ENCODE data around the gene ACSS1.
A peak's percentile ranks its signal among the peaks of the same experiment; 100 is the strongest.

ACSS1 gene

DNA sequence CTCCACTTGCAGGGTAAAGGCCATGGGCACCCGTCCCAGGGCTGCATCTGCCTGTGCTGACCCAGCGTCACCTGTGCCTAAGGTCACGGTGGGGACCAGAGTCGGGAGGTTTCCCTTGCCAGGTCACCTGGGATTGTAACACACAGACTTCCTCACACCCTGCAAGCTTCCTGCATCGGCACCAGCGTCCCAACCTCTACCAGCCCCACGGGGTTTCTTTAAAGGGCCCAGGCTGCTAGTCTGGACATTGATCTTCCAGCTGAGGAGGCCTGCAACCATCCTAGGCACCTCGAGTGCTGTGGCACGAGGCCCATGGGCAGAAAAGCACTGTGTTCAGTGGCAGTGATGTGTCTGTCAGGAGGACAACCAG lies 12.6 kb downstream of the ACSS1 start:
- DNase-seq: no peak

DNA sequence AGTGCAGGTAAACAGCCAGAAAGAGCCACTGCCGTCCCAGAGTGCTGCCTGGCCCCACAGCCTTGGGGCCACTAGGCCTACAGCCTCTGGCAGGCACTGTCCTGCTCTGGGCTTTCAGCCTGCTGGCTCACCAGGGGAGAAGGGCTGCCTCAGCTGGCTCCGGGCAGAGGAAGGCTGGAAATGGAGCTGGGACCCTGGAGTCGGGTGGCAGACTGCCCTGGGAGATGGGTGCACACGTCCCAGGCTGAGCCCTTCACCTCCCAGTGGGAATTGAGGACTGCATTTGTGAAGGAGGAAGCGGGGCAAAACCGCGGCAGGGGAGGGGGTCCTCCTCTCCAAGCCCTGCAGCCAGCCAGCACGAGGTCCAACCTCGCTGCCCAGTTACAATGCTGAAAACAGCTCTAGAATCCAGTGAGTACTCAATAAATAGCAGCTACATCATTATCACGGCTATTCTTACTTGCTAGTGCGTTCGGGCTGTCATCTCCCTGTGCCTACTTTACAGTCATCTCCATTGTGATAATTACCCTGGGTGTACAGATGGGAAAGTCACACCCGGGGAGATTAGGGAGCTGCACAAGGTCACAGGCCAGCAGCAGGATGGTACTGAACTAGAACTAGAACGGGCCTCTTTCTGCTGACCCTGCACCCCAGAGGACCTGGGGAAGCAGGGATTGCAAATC lies 13.1 kb downstream of the ACSS1 start:
- no peak for DNase-seq

DNA sequence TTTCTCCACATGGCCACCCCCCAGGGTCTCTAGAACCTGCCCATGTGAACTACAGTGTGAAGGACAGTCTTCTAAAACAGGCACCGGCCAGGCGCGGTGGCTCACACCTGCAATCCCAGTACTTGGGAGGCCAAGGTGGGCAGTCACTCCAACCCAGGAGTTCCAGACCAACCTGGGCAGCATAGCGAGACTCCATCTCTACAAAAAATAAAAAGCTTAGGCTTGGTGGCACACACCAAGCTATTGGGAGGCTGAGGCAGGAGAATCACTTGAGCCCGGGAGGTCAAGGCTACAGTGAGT lies 13.7 kb downstream of the ACSS1 start:
- DNase-seq: no peak

DNA sequence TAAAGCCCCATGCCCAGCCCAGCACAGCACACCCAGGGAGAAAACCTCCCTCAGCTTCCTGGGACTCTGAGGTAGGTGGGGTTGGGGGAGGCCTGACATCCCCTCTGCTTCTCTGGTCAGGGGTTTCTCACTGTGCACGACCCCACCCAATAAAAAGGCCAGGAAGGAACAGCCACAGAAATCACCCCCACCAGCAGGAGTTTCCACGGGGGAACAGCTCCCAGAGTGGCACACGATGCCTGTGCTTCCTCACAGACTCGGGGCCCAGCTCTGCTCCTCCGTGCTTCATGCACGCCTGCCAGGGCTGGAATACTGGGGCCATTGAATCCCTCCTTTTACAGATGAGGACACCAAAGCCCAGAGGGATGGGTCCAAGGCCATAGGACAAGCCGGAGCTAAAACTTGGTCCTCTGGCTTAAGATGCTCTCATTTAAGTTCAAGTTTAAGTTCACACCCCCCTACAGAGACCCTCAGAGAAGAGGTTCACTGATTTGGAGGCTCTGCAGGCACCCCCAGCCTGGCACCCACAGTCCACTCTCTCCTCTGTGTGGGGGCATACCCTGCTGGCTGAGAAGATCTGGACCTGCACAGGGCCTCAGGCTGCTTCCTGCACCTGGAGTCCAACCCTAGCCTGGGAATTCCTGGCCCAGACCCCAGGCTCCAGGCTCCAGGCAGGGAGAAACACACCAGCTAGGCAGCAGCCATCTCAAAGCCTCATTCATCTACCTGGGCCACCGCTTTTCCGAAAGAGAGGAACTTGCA lies 14.3 kb downstream of the ACSS1 start:
- DNase-seq: no peak

DNA sequence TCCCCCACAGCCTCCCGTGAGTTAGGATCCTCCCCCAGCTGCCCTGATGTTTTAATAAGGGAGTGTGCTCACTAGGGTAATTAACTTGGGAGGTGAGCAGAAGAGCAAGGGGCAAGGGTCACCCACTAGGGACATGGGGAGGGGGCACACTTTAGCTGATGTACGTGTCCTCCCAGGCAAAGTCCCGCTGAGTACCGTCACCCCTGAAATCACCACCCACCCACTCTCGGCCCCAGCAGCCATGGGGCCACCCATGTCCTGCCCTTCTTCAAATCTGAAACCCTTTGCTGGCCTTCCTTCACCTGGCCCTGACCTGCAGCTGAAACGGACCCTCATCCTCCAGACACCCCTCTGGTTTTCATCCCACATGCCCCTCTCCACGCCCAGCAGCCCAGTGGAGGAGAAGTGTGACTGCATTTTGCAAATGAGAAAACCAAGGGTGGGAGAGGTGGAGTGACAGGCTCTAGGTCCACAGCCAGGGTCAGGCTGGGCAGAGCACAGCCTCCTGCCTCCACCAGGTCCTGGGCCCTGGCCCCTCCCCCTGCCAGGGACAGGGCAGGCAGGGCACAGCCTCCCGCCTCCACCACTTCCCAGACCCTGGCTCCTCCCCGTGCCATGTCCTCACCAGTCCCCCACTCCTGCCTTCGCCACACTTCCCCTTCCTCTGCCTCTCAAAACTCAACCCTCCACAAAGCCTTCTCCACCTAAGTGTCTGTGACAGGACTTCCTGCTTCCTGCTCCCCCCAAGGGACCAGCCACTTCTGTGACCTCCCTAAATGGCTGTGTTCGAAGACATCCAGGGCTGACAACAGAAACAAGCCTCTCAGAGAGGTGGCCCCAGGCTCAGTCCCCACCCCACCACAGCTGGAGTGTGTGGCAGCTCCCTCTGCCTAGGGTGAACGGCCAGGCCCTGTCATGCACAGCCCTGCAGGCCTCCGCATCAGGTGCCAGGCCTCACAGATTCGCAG lies 15.1 kb downstream of the ACSS1 start:
- DNase-seq: peak; percentile 20

DNA sequence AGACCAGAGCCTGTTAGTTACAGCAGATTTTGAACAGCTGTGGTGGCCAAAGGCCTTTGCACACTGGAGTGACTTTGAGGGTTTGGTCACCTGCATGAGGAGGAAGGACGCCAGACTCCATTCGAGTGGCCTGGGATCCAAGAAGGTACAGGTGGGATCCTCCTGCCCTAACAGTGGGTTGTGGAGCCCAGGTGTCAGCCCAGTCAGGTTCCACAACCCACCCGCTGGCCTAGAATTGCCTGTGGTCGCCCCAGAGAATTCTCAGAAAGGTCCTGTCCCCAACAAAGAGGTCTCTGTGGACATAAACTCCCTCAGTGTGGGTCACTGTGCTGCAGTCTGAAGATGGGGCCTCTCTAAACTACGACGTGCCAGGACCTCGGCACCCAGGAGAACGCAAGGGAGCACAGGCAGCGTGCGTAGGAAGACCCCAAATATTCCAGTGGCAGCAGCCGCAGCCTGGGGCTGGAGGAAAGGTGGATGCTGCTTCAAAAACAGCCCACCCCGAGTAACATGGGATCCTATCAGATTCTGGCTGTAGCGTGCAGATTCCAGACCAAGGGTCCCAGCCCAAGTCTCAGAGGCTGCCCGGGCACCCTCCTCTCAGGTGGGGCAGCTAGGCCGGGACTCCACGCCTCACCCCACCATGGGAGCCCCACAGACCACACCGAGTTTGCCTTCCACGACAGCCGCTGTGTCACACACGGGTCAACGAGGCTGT lies 16.0 kb downstream of the ACSS1 start:
- DNase-seq: no peak

DNA sequence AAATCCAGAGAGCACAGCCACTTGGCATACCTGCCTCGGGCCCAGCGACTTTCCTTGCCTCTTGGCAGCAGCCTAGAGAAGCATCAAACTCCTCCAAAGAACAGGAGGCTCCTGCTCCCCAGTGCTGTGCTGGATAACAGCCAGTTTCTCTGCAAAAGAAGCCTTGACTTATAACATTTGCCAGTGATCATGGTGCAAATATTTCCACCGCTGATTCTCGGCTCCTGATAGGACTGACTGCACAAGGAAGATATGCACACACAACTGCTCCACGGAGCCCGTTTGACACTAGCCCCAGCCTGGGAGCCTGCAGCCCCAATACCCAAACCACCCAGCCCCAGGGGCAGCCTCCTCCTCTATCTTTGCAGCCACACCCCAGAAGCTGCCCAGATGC lies 17.5 kb downstream of the ACSS1 start:
- DNase-seq: no peak

DNA sequence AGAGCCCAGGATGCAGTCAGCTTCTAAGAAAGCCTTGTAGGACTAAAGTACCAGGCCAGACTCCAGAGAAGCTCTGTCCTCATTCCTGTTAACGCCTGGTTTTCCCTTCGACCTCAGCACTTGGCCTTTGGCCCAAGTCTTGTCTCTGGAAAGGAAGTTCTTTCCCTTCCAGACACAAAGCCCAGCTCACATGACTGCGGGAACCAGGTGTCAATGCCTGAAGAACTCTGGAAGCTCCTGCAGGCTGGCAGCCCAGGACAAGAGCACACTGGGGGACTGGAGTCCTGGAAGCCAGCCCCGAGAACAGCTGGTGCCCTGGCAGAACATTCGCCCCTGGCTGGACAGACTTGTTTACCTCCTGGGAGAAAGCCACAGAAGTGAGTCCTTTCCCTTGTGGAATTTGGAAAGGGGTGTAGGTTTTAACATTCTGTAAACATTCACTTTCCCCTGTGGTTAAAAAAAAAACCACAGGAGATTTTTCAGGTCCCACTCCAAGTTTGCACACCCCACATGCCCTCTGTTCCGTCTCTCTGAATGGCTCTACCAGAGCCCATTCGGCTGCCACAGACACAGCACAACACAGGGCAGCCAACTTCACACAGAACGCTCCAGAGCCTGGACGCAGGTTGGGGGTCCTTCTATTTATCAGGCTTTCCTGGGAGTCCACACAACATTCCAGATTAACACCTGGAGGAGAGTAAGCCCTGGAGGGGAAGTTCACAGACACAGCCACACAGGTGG lies 18.1 kb downstream of the ACSS1 start:
- DNase-seq: no peak

DNA sequence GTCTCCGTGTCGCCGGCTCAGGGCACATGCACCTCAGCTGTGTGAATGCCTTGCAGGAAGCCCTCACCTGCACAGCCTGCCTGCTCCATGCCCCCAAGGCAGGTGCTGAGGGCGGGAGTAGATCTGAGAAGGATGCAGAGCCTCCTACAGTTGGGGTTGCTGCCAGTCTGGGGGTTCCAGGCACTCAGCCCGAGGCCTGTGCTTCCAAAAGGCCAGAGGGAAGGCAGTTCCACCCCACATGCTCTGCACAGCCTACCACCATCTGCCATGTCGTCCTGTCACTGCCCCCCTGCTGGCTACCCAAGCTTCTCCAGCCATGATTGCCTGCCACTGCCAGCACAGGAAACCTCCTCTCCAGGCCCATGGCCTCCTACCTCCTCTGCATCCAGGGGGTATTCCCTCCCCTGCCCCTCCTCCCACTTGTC lies 19.3 kb downstream of the ACSS1 start:
- no peak for DNase-seq

DNA sequence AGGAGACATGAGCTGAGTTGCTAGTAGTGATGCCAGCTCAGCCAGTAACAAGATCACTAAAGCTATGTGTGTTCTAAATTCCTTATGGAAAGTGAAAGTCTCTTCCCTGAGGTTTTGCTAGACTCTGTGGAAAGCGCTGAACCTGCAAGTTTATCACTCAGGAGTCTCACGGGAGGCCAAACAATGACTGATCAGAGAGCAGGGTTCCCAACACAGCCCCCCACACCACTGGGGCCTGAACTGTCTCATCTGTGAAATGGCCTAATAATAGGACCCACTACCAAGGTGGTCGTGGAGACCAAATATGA lies 19.9 kb downstream of the ACSS1 start:
- no peak for DNase-seq

DNA sequence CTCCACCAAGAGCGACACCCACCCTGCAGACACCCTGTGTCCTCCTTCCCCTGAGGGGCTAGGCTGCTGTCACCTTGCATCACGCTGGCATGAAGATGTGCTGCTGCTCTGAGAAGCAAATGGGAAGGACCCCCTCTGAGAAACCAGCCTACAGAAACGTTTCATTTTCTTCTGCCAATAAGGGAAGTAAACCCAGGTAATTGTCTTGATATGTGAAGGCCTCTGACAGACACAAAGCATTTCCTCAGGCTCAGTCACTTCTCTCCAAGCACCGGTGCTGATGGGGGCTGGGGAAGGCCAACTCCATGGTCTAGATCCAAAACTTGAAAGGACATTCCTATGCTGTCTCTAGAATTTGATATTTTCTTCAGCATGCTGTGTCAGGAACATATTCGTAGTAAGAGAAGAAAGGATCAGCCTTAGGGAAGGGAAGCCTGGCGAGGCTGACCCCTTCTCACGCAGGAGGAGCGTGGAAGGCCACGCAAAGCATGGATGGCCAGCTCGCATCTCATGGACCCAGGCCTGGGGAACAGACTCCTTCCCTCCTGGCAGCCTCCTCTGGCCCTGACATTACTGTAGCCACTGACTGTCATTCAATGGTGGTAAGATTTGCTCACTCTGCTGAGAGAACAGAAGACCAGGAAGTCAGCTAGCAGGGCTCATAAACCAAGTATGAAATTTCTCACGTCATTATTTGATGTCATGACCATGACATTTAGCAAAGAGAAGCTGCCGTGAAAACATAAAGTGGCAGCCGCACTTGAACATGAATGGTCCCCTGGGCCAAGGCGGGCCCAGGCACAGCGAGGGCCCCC lies 20.4 kb downstream of the ACSS1 start:
- no peak for DNase-seq

DNA sequence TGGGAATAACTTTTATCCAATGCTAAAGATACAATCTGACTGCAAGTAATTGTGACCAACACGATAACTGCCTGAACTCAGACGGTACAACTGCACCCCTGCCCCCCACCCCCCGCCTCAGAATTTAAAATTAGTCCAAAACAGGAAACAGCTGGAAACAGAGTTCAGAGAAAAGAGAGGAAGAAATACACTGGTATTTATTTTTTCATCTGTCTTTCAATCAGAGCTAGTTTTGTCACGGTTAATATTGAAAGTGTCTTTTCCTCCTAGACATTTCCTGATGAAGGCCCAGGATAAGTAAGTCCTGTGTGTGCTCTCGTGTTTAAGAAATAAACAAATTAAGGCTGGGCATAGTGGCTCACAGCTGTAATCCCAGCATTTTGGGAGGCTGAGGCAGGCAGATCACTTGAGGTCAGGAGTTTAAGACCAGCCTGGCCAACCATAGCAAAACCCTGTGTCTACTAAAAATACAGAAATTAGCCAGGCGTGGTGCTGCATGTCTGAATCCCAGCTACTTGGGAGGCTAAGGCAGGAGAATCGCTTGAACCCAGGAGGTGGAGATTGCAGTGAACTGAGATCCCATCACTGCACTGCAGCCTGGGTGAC lies 21.5 kb downstream of the ACSS1 start:
- DNase-seq: no peak

DNA sequence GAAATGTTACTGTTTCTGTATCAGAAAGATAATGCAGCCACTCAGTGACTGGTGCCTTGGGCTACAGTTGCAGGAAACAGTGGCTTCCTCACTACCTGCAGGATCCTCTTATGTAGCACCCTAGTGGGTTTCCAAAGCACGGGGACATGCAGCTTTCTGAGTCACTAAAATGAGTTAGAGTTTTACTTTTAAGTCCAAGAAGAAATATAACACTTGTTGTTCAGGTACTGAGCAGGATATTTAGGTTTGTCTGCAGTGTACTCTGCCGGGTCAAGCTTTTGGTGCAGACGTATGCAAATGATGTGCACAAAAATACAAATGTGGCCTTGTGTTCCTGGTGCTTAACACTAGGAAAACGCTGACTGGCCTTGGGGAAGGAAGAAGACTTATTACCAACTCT lies 22.0 kb downstream of the ACSS1 start:
- DNase-seq: no peak

DNA sequence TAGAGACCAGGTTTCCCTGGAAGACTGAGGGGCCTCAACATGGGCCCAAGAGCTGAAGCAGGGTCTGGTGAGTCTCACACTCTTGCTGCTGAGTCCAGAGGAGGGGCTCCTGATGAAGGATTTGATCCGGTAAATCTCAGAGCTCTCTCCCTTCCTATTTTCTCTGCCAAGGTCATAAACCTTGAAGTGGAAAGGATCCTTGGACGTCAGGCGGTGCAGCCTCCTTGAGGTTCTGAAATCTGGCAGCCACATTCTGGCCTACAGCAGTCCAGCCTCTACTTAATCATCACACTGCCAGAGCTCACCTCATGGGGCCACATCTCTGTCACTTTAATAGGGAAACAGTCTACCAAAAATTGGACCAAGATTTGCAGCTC lies 24.0 kb downstream of the ACSS1 start:
- DNase-seq: no peak

DNA sequence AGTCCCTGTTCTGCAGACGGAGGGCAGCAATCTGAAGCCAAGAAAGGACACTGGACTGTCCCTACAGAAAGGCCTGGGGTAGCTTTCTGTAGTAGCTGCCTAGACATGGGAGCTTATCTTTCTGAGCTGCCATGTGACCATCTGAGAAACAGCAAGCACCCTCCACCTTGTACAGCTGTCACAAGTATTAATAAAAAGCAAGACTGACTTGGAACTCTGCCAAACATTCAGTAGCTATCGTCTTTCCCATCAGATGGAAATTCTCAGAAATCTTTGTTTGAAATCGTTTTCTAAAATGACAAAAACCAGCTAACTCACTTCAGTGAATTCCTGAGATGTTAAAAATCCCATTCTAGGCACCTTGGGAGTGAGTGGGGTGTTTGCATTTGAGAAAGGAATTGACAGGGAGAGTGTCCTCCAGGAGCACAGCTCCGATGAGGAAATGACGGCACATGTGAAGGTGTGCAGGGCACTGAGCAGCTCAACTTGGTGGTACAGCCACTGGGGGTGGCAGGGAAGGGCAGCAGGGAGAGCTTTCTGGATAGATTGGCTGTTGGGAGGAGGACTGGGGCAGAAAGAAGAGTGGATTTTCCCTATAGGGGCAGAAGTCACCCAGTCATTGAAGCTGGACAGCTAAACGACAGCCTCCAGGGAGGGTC lies 24.5 kb downstream of the ACSS1 start:
- no peak for DNase-seq

DNA sequence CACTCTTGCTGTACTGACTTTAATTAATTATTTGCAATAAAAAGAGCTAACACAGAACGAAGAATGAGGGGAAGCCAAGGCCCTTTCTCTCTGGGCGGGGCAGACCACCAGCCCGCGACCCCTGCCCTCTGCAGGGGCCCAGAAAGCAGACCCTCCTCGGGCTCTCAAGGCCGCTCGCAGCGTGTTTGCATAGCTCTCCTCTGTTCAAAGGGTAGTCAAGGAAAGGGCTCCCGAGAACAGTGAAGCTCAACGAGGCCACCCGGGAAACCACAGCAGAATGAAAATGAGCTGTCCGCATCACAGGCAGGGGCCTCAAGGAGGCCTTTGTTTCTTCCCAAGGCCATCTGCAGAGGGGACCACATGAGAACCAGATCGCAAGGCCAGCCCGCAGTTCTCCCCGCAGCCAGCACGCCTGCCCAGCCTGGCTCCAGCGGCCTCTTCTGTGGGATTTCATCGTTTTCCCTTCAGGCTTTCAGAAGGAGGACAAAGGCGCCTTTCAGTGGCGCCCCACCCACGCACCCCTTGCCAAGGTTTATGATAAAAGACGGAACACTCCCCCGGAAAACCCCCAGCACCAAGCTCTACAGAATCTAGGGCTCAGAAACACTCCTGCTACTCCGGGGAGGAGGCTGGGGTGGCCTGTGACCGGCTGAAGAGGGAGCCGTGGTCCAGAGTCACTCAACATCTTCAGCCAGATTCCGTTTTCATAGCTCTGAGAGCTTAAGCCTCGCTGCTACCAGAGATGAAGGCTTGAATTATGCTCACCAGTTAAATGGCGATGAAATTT lies 25.3 kb downstream of the ACSS1 start:
- no peak for DNase-seq

DNA sequence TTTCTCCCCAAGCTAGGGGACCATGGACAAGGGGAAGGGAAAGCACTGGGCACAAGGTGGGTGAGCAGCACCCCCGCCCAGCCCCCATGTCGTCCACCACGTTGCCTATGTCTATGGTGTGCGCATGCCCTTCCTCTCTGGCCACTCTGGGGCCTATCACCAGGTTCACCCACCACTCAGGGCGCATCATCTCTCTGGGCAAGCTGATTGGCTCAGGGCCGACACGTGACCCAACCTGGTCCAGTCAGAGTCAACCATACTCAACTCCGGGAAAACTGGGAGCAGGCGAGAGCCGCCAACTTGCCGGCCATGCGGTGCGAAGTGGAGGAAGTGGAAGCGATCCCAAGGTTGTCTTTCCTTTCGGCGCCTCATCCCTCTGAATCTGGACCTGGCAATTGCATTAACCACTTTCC lies 25.9 kb downstream of the ACSS1 start:
- DNase-seq: no peak

DNA sequence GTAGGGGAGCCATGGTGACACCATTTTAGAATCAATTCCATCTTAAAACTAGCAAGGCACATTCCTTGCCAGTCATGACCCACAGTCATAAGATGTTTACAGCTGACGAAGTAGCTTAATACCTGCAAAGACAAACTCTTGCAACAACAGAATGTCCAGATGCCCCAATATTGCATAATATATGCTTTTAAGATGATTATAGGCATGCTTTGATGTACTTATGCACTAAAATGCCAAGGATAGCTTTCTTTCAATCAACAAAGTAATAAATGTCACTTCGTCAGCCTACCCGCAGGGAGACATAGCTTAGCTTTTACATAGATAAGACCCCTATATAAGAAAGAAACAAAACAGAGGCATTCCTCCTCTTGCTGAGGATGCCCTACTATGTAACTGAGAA lies 26.7 kb downstream of the ACSS1 start:
- DNase-seq: no peak

DNA sequence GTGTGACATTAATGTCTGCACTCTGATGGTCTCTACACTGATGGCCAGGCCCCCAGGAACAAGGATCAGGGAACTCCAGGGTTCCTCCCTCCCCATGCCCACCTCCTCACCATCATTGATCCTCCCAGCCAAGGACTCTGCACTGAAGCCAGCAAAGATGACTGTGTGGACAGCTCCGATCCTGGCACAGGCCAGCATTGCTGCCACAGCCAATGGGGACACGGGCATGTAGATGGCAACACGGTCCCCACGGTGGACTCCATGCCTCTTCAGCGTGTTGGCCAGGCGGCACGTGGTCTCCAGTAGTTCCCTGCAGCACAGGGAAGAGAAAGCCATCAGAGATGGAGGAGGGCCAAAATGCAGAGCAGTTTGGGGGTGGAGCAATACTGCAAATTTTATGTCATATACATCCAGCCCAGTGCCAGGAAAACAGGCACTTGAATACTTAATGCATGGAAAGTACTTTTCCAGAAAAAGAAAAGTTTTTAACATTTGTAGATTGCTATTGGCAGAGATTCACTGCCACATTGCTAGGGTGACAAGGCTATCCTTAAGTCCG lies 27.2 kb downstream of the ACSS1 start:
- DNase-seq: no peak

All from activated effector memory CD4-positive, alpha-beta T cell treated with Interleukin-2 at 50 U/mL for 16 hours (primary cell).